DMS114 treated with DMSO at 0.1 percent for 48 hours (cell line): Measurements from ENCODE around the gene MICAL2.

Source experiments
- DNase-seq: peaks from one replicate; lab custom pipeline; 2025; ENCODE audit not compliant: unreplicated experiment; lab: John Stamatoyannopoulos, UW

MICAL2 gene, protein sequence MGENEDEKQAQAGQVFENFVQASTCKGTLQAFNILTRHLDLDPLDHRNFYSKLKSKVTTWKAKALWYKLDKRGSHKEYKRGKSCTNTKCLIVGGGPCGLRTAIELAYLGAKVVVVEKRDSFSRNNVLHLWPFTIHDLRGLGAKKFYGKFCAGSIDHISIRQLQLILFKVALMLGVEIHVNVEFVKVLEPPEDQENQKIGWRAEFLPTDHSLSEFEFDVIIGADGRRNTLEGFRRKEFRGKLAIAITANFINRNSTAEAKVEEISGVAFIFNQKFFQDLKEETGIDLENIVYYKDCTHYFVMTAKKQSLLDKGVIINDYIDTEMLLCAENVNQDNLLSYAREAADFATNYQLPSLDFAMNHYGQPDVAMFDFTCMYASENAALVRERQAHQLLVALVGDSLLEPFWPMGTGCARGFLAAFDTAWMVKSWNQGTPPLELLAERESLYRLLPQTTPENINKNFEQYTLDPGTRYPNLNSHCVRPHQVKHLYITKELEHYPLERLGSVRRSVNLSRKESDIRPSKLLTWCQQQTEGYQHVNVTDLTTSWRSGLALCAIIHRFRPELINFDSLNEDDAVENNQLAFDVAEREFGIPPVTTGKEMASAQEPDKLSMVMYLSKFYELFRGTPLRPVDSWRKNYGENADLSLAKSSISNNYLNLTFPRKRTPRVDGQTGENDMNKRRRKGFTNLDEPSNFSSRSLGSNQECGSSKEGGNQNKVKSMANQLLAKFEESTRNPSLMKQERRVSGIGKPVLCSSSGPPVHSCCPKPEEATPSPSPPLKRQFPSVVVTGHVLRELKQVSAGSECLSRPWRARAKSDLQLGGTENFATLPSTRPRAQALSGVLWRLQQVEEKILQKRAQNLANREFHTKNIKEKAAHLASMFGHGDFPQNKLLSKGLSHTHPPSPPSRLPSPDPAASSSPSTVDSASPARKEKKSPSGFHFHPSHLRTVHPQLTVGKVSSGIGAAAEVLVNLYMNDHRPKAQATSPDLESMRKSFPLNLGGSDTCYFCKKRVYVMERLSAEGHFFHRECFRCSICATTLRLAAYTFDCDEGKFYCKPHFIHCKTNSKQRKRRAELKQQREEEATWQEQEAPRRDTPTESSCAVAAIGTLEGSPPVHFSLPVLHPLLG

DNA sequence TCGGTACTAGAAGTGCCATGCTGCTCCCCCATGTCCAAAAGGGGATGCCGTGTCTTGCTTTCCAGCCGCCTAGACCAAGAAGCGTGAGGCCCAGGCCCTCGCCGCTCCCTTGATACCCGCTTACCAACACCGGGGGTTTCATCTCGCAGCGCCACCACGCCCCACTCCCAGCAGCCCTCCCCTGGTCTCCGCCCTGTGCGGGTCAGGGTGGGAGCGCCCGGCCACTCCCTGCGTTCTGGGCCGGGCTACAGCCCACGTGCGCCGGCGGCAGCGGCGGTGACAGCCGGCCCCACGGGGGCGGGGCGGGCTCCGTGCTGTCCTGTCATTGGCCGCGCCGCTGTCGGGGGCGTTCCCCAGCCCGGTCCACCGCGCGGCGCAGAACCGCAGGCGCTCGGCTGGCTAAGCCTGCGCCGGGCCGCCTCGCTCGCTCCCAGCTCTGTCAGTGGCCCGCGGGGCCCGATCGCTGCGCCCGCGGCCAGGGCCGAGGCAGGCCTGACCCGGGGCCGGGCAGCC, at the start of gene MICAL2:
MICAL2 (plus strand) TSS at position 390 of the 513 bp plus-strand sequence. CDS start 51,566 bp downstream, outside the sequence.
- DNase-seq = peak; percentile 37

- DNase-seq = no peak
Measured at GRCh38 chr11:12061851-12062560, 48.4 kb upstream of the MICAL2 start.

DNA sequence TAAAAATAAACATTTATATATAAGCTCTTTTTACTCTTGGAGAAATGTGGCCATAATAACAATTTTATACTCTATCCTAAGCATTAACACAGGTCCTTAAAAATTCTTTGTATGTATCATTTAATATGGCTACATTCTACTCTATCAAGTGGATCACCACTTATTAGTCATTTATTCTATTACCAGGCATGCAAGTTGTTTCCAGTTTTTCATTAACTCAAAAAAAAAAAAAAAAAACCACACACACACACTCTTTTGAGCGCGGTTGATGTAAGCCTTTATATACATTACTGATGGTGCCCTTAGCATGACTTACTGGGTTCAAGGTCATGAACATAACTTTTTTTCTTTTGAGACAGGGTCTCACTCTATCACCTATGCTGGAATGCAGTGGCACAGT, 47.1 kb upstream of the MICAL2 start:
- no peak for DNase-seq

DNA sequence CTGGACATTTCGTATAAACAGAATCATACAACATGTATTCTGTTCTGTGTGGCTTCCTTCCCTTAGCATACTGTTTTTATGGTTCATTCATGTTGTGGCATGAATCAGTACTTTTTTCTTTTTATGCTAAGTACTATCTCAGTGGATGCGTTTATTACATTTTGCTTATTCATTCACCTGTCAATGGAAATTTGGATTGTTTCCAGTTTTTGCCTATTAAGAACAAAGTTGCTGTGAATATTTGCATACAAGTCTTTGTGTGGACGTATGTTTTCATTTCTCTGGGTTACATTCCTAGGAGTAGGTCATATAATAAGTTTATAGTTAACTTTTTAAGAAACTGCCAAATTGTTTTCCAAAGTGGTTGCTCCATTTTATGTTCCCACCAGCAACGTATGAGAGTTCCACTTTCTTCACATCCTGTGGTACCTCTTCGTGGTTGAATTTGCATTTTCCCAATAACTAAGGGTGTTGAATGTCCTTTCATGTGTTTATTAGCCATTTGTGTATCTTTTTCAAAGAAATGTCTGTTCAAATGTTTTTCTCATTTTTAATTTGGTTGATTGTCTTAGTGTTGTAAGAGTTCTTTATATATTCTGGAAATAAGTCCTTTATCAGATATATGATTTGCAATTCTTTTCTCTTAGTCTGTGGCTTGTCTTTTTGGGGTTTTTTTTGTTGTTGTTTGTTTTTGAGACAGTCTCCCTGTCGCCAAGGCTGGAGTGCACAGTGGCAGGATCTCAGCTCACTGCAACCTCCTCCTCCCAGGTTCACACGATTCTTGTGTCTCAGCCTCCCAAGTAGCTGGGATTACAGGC, 46.0 kb upstream of the MICAL2 start:
- DNase-seq = no peak

DNA sequence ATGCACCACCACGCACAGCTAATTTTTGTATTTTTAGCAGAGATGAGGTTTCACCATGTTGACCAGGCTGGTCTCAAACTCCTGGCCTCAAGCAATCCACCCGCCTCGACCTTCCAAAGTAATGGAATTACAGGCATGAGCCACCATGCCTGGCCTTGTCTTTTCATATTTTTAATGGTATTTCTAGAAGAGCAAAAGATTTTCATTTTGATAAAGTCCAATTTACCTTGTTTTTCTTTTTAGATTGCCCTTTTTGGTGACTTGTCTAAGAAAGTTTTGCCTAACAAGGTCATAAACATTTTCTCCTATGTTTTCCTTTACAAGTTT, 45.5 kb upstream of the MICAL2 start:
- DNase-seq = no peak

- DNase-seq = no peak
Measured at GRCh38 chr11:12066056-12066798, 44.2 kb upstream of the MICAL2 start.

GRCh38 chr11:12066799-12067508, 43.4 kb upstream of the MICAL2 start:
- no peak for DNase-seq

DNA sequence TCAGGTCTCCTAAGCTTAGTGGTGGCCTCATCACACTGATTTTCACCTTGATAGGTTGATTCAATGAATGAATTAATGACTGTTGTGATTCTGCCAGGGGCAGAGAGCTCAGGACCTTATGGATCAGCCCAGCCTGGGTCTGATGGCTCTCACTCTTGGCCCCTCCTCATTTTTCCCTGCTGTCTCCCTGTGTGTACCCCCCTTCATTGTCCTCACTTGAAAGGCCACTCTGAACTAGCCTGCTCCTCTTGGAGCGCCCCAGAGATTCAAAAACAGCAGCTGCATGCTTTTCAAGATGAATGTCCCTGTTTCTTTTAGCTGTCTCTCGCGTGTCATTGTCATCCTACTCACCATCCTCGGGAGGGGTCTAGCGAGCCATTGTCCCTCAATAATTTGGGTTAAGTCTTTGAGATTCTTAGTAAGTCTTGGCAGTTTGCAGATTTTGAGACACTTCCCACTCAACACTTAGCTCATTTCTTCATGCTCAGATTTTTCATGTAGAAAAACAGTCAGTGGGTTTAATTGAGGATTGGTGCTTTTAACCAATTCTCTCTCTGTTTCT, 42.5 kb upstream of the MICAL2 start:
- DNase-seq = no peak

GRCh38 chr11:12069066-12069676, 41.2 kb upstream of the MICAL2 start:
- no peak for DNase-seq

GRCh38 chr11:12070446-12071267, 39.7 kb upstream of the MICAL2 start:
- DNase-seq = no peak

GRCh38 chr11:12071574-12071973, 38.8 kb upstream of the MICAL2 start:
- no peak for DNase-seq

DNA sequence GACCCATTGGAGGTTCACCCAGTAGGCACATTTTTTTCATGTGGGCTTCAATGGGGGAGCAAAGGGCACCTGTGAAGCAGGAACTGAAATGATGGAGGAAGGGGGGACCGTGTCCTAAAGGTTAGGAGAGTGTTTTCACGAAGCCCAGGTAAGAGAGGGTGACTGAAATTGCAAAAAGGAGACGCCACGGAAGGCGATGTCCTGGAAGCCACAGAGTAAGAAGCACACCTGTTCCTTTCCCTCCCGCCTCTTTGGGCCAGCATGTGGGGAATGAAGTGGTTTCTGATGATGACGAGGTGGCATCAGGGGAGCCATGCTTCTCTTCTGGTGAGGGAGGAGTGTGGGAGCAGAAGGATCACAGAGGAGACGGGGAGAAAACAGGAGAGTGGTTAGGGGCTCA, 37.0 kb upstream of the MICAL2 start:
- no peak for DNase-seq

GRCh38 chr11:12073886-12074285, 36.5 kb upstream of the MICAL2 start:
- no peak for DNase-seq

GRCh38 chr11:12074529-12075195, 35.7 kb upstream of the MICAL2 start:
- no peak for DNase-seq

- no peak for DNase-seq
Measured at GRCh38 chr11:12075291-12075690, 35.1 kb upstream of the MICAL2 start.
